ENCODE measurements around the gene PRKCE.

- TF ChIP-seq CTCF (conservative IDR thresholded peaks at IDR 0.05; ENCODE audit: low read depth, low read length) (0 out of 2 replicates have a peak, but pooled peaks have one; percentile 21), EZH2 (IDR thresholded peaks at IDR 0.05; ENCODE audit: borderline replicate concordance, low read depth, low read length, poor library complexity, severe bottlenecking) (no peak)
These were observed 377.9 kb downstream of the PRKCE start for GRCh38 chr2:46029332-46029811.
